ENCODE results near the gene CCDC24. TPM values are rescaled to one million over a fixed set of nuclear protein-coding genes. Genes with fewer than 3 reads are reported as not detected.

The CCDC24 gene
- total RNA-seq, 2 experiments from 2014 or later = 1.1 to 1.3 TPM

DNA sequence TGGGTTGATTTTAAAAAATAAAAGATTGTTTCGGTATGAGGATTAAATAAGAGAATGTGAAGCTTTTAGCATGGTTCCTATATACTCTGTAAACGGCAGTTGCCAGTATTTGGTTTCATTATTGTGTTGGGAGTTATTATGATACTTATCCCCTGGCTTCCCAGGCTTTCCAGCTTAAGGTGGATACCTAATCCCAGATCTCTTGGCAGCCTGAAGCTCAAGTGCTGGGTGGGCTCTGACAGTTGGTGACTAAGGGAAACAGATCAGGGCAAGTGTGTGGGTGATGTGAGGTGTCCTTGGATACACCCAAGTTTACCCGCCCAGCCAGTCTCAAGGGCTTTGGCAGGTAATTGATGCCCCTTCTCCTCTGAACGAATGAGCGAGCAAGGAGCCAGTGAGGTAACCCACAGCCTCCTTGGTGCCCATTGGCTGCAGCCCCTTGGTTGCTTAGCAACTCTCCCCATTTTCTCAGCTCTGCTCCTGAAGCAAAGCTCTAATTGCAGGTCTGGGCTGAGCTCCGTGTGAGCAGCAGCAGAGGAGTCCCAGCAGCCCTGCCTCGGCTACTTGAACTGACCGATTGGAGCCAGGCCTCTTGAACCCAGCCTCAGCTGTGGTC, 38.6 kb upstream of the CCDC24 start:
- DNase-seq (no peak), ATAC-seq (no peak)
- H3K27me3 Mint-ChIP-seq (ENCODE audit: low read depth) = no peaks in the 10 kb centered on the region
- no peaks in the 10 kb centered on the region for H3K9me3 Mint-ChIP-seq (ENCODE audit: insufficient read depth)
- CTCF ChIA-PET = interaction anchor here (0.7 to 1.9 kb wide), 4 partner anchors 13 to 20 kb away, joined by 3 to 6 read pairs (median 4); partner anchors contain the start of gene ARTN
- H3K36me3 Mint-ChIP-seq (ENCODE audit: low read depth) = peaks cover 9% of the 10 kb centered on the region
- POLR2A ChIA-PET = no interaction called here
- H3K4me1 Mint-ChIP-seq (ENCODE audit: low read depth) = peaks cover 11% of the 10 kb centered on the region
- H3K27ac Mint-ChIP-seq = no peak overlapping the region
- H3K4me3 Mint-ChIP-seq = no peak overlapping the region

DNA sequence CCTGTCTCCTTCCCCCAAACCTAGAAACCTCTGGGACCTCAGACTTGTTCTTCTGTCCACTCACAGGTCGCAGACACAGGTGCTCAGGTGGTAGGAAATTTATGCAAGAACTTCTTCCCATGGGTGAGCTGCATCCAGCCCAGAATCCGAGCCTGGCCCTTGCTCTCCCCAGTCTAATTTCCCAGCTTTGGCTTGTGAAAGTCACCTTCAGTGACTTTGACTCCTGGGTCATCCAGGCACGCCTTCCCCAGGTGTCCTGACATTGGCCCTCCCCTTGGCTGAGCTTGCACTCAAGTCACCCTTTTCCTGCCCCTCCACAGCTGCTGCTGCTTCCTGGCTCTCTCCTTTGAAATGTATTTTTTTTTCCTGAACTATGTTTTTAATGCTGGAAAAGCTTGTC, 38.0 kb upstream of the CCDC24 start:
- POLR2A ChIA-PET = no interaction called here
- no peak overlapping the region for H3K27ac Mint-ChIP-seq
- no peak overlapping the region for H3K4me3 Mint-ChIP-seq
- CTCF ChIA-PET = interaction anchor here (0.9 to 1.9 kb wide), 3 partner anchors 14 to 20 kb away, joined by 3 to 6 read pairs (median 3); partner anchors contain the start of gene ARTN
- peaks cover 7% of the 10 kb centered on the region for H3K4me1 Mint-ChIP-seq (ENCODE audit: low read depth)
- H3K36me3 Mint-ChIP-seq (ENCODE audit: low read depth) = peaks cover 9% of the 10 kb centered on the region
- no peaks in the 10 kb centered on the region for H3K9me3 Mint-ChIP-seq (ENCODE audit: insufficient read depth)
- no peaks in the 10 kb centered on the region for H3K27me3 Mint-ChIP-seq (ENCODE audit: low read depth)
- no peak for DNase-seq
- ATAC-seq = no peak

DNA sequence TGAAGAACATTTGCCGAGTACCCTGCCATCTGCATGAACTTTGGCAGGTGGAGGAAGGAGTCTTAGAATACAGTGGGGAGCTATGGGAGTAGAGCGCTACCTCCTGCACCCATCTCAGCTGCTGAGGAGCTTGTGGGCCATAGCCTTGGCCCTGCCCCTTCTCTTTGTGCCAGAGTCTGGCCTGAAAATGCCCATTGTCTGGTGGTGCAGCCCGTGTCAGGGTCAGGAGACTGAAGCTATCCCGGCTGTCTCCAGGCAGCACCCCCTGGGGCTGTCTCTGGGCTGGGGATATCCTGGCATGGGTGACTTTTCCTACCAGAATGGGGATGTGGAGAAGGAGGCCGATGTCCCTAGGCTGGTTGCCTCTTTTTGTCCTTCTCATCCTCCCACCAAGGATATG, 37.4 kb upstream of the CCDC24 start:
- Mint-ChIP-seq H3K36me3 (ENCODE audit: low read depth) (peaks cover 12% of the 10 kb centered on the region), H3K4me1 (ENCODE audit: low read depth) (no peaks in the 10 kb centered on the region)
- POLR2A ChIA-PET = no interaction called here

DNA sequence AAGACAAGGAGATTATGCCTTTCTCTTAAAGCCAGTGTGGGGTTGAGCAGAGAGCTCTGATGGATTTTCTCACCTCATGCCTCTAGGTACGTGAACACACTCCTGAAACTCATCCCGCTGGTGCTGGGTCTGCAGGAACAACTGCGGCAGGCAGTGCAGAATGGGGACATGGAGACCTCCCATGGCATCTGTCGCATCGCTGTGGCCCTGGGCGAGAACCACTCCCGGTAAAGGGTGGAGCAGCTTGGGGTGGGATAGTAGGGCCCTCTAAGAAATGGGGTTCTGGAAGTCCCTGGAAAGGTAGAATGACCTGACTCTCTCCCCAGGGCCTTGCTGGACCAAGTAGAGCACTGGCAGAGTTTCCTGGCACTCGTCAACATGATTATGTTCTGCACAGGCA, 35.2 kb upstream of the CCDC24 start:
- POLR2A ChIA-PET = interaction anchor here (1.3 kb wide), 1 partner anchor 9 kb away, joined by 3 read pairs; the partner anchor contains the start of gene IPO13
- Mint-ChIP-seq H3K4me3 (no peak overlapping the region), H3K9me3 (ENCODE audit: insufficient read depth) (no peaks in the 10 kb centered on the region), H3K4me1 (ENCODE audit: low read depth) (no peaks in the 10 kb centered on the region), H3K36me3 (ENCODE audit: low read depth) (peaks cover 10% of the 10 kb centered on the region), H3K27me3 (ENCODE audit: low read depth) (no peaks in the 10 kb centered on the region), H3K27ac (no peak overlapping the region)
- CTCF ChIA-PET = interaction anchor here (1.0 to 3.6 kb wide), 3 partner anchors 10 to 193 kb away, joined by 3 to 16 read pairs (median 9); partner anchors contain the start of genes ARTN and IPO13
- DNase-seq = no peak
- ATAC-seq = no peak

More for the DNA sequence above, 37.4 kb upstream of the CCDC24 start:
- no peak overlapping the region for H3K27ac Mint-ChIP-seq
- CTCF ChIA-PET = interaction anchor here (0.9 to 1.9 kb wide), 3 partner anchors 13 to 21 kb away, joined by 3 to 6 read pairs (median 3); partner anchors contain the start of gene ARTN
- H3K27me3 Mint-ChIP-seq (ENCODE audit: low read depth) = no peaks in the 10 kb centered on the region
- no peaks in the 10 kb centered on the region for H3K9me3 Mint-ChIP-seq (ENCODE audit: insufficient read depth)
- no peak overlapping the region for H3K4me3 Mint-ChIP-seq
- no peak for DNase-seq
- ATAC-seq = no peak

DNA sequence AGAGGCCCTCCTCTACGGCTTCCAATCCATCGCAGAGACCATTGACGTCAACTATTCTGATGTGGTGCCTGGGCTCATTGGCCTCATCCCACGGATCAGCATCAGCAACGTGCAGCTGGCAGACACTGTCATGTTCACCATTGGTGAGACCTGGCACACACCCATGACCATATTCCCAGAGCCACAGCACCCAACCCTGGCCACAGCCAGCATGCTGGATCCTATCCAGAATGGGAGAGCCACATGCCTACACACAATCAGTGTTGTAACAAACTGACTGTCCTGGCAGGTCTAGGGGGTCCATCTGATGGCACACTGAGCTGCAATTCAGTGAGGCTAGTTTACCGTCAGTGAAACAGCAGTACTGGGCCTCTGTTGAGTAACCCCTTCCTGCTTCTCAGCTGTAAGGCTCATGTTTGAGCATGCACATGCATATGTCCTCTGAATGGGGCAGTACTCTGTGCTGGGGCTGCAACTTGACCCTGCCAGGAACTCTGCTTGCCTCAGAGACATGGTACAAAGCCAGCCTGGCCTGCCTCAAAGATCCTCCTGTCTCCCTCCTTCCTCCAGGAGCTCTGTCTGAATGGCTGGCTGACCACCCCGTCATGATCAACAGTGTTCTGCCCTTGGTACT, 33.9 kb upstream of the CCDC24 start:
- no peaks in the 10 kb centered on the region for H3K9me3 Mint-ChIP-seq (ENCODE audit: insufficient read depth)
- ATAC-seq (no peak), DNase-seq (no peak)
- no peak overlapping the region for H3K27ac Mint-ChIP-seq
- H3K4me3 Mint-ChIP-seq = no peak overlapping the region
- H3K27me3 Mint-ChIP-seq (ENCODE audit: low read depth) = no peaks in the 10 kb centered on the region
- H3K4me1 Mint-ChIP-seq (ENCODE audit: low read depth) = peaks cover 4% of the 10 kb centered on the region
- CTCF ChIA-PET = interaction anchor here (1.2 to 3.6 kb wide), 2 partner anchors 23 to 194 kb away, joined by 5 to 16 read pairs; partner anchors contain the start of gene ARTN
- POLR2A ChIA-PET = interaction anchor here (1.3 kb wide), 1 partner anchor 10 kb away, joined by 3 read pairs; the partner anchor contains the start of gene IPO13
- H3K36me3 Mint-ChIP-seq (ENCODE audit: low read depth) = peaks cover 15% of the 10 kb centered on the region

DNA sequence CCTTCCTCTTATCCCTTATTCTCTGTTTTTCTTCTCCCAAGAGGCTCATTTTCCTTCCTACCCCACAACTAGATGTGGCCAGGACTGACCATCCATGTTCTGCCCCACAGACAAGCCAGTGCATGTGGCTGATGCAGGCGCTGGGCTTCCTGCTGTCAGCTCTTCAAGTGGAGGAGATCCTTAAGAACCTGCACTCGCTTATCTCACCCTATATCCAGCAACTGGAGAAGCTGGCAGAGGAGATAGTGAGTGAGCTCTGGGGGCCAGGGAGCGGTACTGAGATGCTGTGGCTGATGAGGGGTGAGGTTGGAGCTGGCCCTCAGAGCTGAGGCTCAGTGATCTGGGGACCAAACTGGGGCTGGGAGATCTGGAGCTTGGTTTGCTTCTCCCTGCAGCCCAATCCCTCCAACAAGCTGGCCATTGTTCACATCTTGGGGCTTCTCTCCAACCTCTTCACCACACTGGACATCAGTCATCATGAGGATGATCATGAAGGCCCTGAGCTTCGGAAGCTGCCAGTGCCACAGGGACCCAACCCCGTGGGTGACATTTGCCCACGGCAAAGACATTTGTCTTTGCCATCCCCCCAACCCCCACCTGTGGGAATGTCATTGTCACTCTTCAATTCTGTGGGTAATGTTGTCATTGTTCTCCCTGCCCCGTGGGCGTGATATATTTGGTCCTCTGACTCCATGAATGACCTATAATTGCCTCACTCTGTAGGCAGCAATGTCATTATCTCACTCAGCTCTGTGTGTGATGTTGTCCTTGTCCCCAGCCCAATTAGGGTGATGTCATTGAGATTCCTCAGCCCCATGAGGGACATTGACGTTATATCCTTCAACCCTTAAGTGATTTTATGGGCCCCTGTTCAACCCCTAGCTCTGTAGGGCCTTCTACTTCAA, 32.8 kb upstream of the CCDC24 start:
- Mint-ChIP-seq H3K27ac (no peak overlapping the region), H3K36me3 (ENCODE audit: low read depth) (peaks cover 15% of the 10 kb centered on the region), H3K27me3 (ENCODE audit: low read depth) (no peaks in the 10 kb centered on the region), H3K4me1 (ENCODE audit: low read depth) (peaks cover 14% of the 10 kb centered on the region), H3K4me3 (no peak overlapping the region), H3K9me3 (ENCODE audit: insufficient read depth) (no peaks in the 10 kb centered on the region)
- ChIA-PET POLR2A (no interaction called here), CTCF (interaction anchor here (1.2 to 1.7 kb wide), 2 partner anchors 11 to 195 kb away, joined by 5 read pairs; partner anchors contain the start of gene IPO13)
- no peak for ATAC-seq
- no peak for DNase-seq

DNA sequence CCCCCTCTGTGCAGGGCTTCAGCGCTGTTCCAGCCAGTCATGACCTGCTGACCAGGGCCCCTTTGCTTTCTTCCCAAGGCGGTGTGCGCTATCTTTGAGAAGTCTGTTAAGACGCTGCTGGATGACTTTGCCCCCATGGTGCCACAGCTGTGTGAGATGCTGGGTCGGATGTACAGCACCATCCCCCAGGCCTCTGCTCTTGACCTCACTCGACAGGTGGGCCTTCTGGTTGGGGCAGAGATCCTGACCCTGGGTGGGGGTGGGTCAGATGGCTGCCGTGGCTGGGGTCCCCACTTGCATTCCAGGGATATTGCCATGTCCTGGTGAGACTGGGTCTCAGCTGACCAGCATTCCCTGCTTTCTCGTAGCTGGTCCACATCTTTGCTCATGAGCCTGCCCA, 30.6 kb upstream of the CCDC24 start:
- H3K4me3 Mint-ChIP-seq = no peak overlapping the region
- peaks cover 14% of the 10 kb centered on the region for H3K4me1 Mint-ChIP-seq (ENCODE audit: low read depth)
- no peak for ATAC-seq
- H3K9me3 Mint-ChIP-seq (ENCODE audit: insufficient read depth) = no peaks in the 10 kb centered on the region
- no peaks in the 10 kb centered on the region for H3K27me3 Mint-ChIP-seq (ENCODE audit: low read depth)
- H3K36me3 Mint-ChIP-seq (ENCODE audit: low read depth) = peaks cover 15% of the 10 kb centered on the region
- DNase-seq = no peak
- POLR2A ChIA-PET = no interaction called here
- H3K27ac Mint-ChIP-seq = no peak overlapping the region
- CTCF ChIA-PET = no interaction called here

DNA sequence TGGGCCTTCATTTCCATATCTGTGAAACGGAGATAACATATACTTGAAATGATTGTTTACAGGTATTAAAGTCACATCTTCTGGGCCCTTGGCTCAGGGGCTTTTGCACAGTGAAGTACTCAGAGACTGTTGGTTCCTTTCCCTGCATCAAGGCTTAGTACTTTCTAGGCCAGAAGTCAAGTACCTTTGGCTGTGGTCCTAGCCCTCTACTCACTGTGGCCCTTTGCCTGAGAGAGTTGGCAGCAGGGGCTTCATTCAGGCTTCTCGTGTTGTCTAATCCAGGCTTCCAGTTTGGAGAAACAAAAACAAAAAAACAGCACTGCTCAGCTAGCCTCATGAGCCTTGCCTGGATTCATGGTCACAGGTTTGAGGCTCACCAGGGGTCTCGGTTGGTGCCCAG, 29.7 kb upstream of the CCDC24 start:
- no peak for ATAC-seq
- Mint-ChIP-seq H3K27ac (no peak overlapping the region), H3K9me3 (ENCODE audit: insufficient read depth) (no peaks in the 10 kb centered on the region), H3K4me3 (no peak overlapping the region), H3K36me3 (ENCODE audit: low read depth) (peaks cover 15% of the 10 kb centered on the region), H3K27me3 (ENCODE audit: low read depth) (no peaks in the 10 kb centered on the region), H3K4me1 (ENCODE audit: low read depth) (peaks cover 14% of the 10 kb centered on the region)
- no peak for DNase-seq
- CTCF ChIA-PET = interaction anchor here (1.9 kb wide), 1 partner anchor 27 kb away, joined by 8 read pairs; the partner anchor contains the start of gene ARTN
- POLR2A ChIA-PET = no interaction called here

DNA sequence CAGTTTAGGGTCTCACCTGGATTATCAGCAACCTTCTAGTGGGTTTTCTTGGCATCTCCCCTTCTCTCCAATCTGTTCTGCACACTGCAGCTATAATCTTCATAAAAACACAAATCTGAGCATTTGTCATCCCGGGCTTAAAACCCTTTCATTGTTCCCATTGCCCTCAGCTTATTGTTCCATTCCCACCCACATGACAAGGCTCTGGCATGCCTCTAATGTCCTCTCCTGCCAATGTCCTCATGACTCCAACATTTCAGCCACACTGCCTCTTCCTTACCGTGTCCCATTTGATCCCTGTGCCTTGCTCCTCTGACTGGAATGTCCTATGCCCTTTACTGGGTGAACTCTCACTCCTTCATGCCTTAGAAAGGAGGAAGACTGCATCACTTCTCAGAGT, 29.1 kb upstream of the CCDC24 start:
- peaks cover 14% of the 10 kb centered on the region for H3K4me1 Mint-ChIP-seq (ENCODE audit: low read depth)
- POLR2A ChIA-PET = no interaction called here
- no peak overlapping the region for H3K4me3 Mint-ChIP-seq

DNA sequence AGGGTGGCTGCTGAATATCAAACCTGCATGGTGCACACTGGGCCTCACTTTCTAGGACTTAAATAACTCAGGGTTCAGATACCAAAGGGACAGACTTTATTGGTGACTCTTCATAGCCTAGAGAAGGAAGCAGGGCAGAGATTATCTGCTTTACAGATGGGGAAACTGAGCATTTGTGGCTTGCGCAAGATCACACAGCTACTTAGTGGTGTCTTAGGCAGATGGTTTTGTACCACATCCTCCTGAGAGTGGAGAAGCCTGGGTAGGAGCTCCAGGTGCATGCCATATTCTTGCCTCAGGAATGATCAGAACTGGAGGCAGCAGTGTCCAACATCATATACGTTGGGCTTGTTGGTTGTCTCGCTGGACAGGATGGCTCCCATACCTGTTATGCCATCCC, 28.4 kb upstream of the CCDC24 start:
- CTCF ChIA-PET = interaction anchor here (1.9 kb wide), 1 partner anchor 28 kb away, joined by 8 read pairs; the partner anchor contains the start of gene ARTN
- no peak for ATAC-seq
- POLR2A ChIA-PET = no interaction called here
- DNase-seq = no peak
- peaks cover 14% of the 10 kb centered on the region for H3K36me3 Mint-ChIP-seq (ENCODE audit: low read depth)
- no peaks in the 10 kb centered on the region for H3K27me3 Mint-ChIP-seq (ENCODE audit: low read depth)
- no peaks in the 10 kb centered on the region for H3K9me3 Mint-ChIP-seq (ENCODE audit: insufficient read depth)
- no peak overlapping the region for H3K4me3 Mint-ChIP-seq
- H3K27ac Mint-ChIP-seq = no peak overlapping the region
- H3K4me1 Mint-ChIP-seq (ENCODE audit: low read depth) = peaks cover 14% of the 10 kb centered on the region

More for the DNA sequence above, 29.1 kb upstream of the CCDC24 start:
- DNase-seq = no peak
- CTCF ChIA-PET = interaction anchor here (1.9 kb wide), 1 partner anchor 28 kb away, joined by 8 read pairs; the partner anchor contains the start of gene ARTN
- Mint-ChIP-seq H3K27ac (peak overlapping the region; percentile 2), H3K27me3 (ENCODE audit: low read depth) (no peaks in the 10 kb centered on the region), H3K9me3 (ENCODE audit: insufficient read depth) (no peaks in the 10 kb centered on the region), H3K36me3 (ENCODE audit: low read depth) (peaks cover 13% of the 10 kb centered on the region)
- no peak for ATAC-seq

DNA sequence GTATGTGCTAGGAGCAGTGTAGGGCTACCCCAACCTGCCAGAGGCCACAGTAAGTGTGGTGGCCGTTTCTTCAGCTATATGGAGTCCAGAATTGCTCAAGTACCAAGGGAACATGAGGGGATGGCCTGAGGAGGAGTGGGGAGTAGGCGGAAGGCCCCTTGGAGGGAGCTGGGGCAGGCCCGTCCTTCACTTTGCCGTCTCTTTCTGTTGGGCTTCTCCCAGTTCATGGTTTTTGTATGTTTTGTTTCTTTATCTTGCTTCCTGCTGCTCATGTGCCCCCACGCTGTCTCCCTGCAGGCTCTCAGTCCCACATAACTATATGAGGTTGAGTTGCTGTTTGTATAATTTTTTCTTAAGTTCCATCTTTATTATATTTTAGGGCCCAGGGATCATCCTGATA, 27.5 kb upstream of the CCDC24 start:
- CTCF ChIA-PET = interaction anchor here (1.9 kb wide), 1 partner anchor 29 kb away, joined by 8 read pairs; the partner anchor contains the start of gene ARTN

More for the DNA sequence above, 27.5 kb upstream of the CCDC24 start:
- no peak overlapping the region for H3K4me3 Mint-ChIP-seq
- H3K27me3 Mint-ChIP-seq (ENCODE audit: low read depth) = no peaks in the 10 kb centered on the region
- H3K9me3 Mint-ChIP-seq (ENCODE audit: insufficient read depth) = no peaks in the 10 kb centered on the region
- DNase-seq (no peak), ATAC-seq (no peak)
- peaks cover 13% of the 10 kb centered on the region for H3K36me3 Mint-ChIP-seq (ENCODE audit: low read depth)
- H3K27ac Mint-ChIP-seq = no peak overlapping the region
- peaks cover 14% of the 10 kb centered on the region for H3K4me1 Mint-ChIP-seq (ENCODE audit: low read depth)
- POLR2A ChIA-PET = interaction anchor here (0.7 kb wide), 1 partner anchor 423 kb away, joined by 3 read pairs; no protein-coding TSS in a partner anchor

All from activated CD8-positive, alpha-beta T cell treated with anti-CD3 and anti-CD28 coated beads, Interleukin-2, amount 10 ng/mL, durations not matched to agents 7 days and 5 days (primary cell).